GM21447 (cell line): ENCODE data around the gene SPECC1L.

Experiments used
- ATAC-seq: cut with Tn5 transposase; IDR thresholded peaks from one replicate; pipeline ENCODE4 v1.9.1; 2021; ENCODE audit not compliant: unreplicated experiment

SPECC1L gene

GRCh38 chr22:24437091-24437490, 166.5 kb downstream of the SPECC1L start:
- no peak for ATAC-seq

- ATAC-seq, result no peak
Measured at GRCh38 chr22:24437741-24438328, 167.2 kb downstream of the SPECC1L start.

DNA sequence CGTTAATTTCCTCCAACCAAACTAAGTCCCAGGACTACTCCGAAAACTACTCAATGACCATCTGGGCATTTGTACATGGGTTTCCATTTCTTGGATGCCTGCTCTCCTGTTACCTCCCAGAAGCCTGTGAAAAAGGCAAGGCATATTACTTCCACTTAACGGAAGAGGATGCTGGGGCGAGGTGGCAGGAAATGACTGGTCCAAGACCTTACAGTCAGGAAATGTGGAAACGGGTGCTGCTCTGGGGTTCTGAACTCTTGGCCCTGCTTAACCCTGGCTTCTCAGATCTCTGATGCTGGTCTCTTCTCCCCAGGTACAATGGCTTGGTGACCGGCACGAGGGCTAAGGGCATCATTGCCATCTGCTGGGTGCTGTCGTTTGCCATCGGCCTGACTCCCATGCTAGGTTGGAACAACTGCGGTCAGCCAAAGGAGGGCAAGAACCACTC, 169.7 kb downstream of the SPECC1L start:
- ATAC-seq, result no peak

DNA sequence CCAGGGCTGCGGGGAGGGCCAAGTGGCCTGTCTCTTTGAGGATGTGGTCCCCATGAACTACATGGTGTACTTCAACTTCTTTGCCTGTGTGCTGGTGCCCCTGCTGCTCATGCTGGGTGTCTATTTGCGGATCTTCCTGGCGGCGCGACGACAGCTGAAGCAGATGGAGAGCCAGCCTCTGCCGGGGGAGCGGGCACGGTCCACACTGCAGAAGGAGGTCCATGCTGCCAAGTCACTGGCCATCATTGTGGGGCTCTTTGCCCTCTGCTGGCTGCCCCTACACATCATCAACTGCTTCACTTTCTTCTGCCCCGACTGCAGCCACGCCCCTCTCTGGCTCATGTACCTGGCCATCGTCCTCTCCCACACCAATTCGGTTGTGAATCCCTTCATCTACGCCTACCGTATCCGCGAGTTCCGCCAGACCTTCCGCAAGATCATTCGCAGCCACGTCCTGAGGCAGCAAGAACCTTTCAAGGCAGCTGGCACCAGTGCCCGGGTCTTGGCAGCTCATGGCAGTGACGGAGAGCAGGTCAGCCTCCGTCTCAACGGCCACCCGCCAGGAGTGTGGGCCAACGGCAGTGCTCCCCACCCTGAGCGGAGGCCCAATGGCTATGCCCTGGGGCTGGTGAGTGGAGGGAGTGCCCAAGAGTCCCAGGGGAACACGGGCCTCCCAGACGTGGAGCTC, 170.2 kb downstream of the SPECC1L start:
- ATAC-seq, result no peak

DNA sequence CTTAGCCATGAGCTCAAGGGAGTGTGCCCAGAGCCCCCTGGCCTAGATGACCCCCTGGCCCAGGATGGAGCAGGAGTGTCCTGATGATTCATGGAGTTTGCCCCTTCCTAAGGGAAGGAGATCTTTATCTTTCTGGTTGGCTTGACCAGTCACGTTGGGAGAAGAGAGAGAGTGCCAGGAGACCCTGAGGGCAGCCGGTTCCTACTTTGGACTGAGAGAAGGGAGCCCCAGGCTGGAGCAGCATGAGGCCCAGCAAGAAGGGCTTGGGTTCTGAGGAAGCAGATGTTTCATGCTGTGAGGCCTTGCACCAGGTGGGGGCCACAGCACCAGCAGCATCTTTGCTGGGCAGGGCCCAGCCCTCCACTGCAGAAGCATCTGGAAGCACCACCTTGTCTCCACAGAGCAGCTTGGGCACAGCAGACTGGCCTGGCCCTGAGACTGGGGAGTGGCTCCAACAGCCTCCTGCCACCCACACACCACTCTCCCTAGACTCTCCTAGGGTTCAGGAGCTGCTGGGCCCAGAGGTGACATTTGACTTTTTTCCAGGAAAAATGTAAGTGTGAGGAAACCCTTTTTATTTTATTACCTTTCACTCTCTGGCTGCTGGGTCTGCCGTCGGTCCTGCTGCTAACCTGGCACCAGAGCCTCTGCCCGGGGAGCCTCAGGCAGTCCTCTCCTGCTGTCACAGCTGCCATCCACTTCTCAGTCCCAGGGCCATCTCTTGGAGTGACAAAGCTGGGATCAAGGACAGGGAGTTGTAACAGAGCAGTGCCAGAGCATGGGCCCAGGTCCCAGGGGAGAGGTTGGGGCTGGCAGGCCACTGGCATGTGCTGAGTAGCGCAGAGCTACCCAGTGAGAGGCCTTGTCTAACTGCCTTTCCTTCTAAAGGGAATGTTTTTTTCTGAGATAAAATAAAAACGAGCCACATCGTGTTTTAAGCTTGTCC, 171.0 kb downstream of the SPECC1L start:
- ATAC-seq, result no peak

DNA sequence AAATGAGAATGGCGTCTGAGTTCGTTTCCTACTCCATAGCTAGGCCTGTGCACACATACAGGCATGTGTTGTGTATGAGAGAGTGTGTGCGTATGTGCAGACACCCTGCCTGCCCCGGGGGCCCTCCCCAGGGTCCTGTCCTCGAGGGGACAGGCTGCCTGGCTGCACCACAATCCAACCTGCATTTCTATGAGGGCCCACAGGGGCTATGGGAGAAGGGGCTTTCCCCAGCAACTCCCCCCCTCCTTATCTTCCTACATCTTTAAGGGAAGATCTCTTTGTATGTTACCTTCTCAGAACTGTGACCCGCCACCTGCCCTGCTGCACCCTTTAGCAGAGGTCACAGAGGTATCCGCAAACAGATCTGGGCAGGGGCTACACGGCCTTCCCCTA, 171.7 kb downstream of the SPECC1L start:
- no peak for ATAC-seq

GRCh38 chr22:24443668-24444067, 173.0 kb downstream of the SPECC1L start:
- no peak for ATAC-seq

GRCh38 chr22:24444251-24444650, 173.6 kb downstream of the SPECC1L start:
- no peak for ATAC-seq

- no peak for ATAC-seq
Measured at GRCh38 chr22:24444729-24445466, 174.3 kb downstream of the SPECC1L start.

GRCh38 chr22:24445481-24446259, 175.0 kb downstream of the SPECC1L start:
- no peak for ATAC-seq

GRCh38 chr22:24446260-24446611, 175.6 kb downstream of the SPECC1L start:
- ATAC-seq, result no peak

DNA sequence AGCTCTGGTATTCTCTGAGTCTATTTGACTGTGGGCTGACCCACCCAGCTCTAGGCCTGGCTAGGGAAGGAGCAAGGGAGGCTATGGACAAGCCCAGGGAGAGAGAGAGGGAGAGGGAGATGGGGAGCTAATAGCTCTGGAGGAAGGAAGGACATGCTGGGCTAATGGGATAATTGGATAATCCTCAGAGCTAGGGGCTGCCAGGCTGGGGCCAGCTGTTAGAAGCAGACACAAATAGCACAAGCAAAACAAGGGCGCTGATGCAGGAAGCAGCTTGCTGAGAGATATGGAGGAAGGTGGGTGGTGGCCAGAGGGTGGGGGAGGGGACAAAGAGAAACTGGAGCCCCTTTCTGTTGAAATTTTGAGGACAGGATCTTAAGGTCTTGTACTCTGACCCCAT, 180.0 kb downstream of the SPECC1L start:
- no peak for ATAC-seq

- no peak for ATAC-seq
Measured at GRCh38 chr22:24451162-24451561, 180.5 kb downstream of the SPECC1L start.

DNA sequence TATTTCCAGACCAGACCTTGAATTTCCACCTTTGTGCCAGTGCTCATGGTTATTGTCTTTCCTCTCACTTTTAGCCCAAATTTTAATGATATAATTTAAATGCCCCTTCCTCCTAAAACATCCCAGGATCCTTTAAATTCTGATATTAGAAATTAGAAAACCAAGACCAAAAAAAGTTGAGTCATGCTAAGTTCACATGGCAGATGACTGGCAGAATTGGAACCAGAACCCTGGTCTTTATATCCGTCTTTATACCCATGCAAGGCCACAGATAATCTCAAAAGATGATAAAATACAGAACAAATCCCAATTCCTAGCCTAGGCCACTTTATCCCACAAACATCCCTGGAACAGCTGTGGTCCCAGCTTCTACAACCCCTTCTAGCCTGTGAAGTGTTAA, 183.2 kb downstream of the SPECC1L start:
- ATAC-seq, result no peak

GRCh38 chr22:24455039-24455438, 184.4 kb downstream of the SPECC1L start:
- no peak for ATAC-seq

GRCh38 chr22:24455751-24456426, 185.3 kb downstream of the SPECC1L start:
- ATAC-seq, result no peak

DNA sequence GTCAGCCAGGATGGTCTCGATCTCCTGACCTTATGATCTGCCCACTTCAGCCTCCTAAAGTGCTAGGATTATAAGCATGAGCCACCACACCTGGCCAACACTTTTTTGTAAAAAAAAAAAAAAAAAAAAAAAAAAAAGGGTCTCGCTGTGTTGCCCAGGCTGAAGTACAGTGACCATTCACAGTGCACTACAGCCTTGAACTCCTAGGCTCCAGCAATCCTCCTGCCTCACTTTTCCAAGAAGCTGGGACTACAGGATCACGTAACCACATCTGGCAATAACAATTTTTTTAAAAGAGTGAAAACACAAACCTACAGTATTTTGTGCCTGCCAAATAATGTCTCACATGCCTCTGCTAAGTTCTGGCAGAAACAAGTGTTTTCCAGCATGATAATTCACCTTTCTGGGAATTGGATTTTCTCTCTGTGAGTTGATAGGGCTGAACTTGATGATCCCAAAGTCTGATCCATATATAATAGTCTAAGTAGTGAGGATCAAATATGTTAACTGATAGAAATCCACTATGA, 187.3 kb downstream of the SPECC1L start:
- no peak for ATAC-seq

- ATAC-seq, result no peak
Measured at GRCh38 chr22:24459911-24460310, 189.3 kb downstream of the SPECC1L start.

- no peak for ATAC-seq
Measured at GRCh38 chr22:24460418-24461089, 189.9 kb downstream of the SPECC1L start.
